HEK293 (cell line): ENCODE results near the gene SLAMF6.

Experiments used
- CTCF ChIA-PET: fragments of 350-600 bp; formaldehyde crosslinking; extraction: SDS; loops from one replicate; lab custom pipeline; 2021; ENCODE audit warnings: antibody characterized with exemption; lab: Yijun Ruan, JAX
- POLR2A ChIA-PET: fragments of 300-600 bp; formaldehyde crosslinking; extraction: SDS; loops from one replicate; lab custom pipeline; 2020; ENCODE audit warnings: antibody characterized with exemption, inconsistent platforms; lab: Yijun Ruan, JAX
- H3K27ac ChIP-seq: fragments of 200-500 bp; sonication (Bioruptor generic); 2 replicates; pipeline ENCODE4 v1.5.1; 2014; ENCODE audit warnings: low read depth, low read length, control low read depth, inconsistent platforms; ENCODE audit errors: extremely low read depth
- H3K36me3 ChIP-seq, 2 experiments: fragments of 200-500 bp in 1 of 2; sonication (Bioruptor generic) in 1 of 2; 1 replicate in 1 of 2; 2 replicates in 1 of 2; pipeline ENCODE4 v1.5.1; 2014 to 2017; ENCODE audit warnings: inconsistent platforms in 2 of 2, low read length in 2 of 2; ENCODE audit not compliant: control insufficient read depth in 2 of 2, insufficient read depth in 1 of 2
- H3K4me1 ChIP-seq: fragments of 200-500 bp; sonication (Bioruptor generic); 2 replicates; pipeline ENCODE4 v1.5.1; 2014; ENCODE audit warnings: mild to moderate bottlenecking, low read length, inconsistent platforms; ENCODE audit not compliant: control insufficient read depth, insufficient read depth
- H3K4me3 ChIP-seq: 2 replicates; pipeline ENCODE4 v1.5.1; 2011; ENCODE audit warnings: low read depth, mild to moderate bottlenecking, control low read depth, low read length, moderate library complexity
- H3K9me3 ChIP-seq: fragments of 200-500 bp; sonication (Bioruptor generic); 2 replicates; pipeline ENCODE4 v1.5.1; 2014; ENCODE audit warnings: low read depth, low read length, inconsistent platforms; ENCODE audit not compliant: control insufficient read depth, insufficient read depth
- REPIN1 ChIP-seq: fragments of 450-650 bp; formaldehyde crosslinking; IDR thresholded peaks from 2 replicates; pipeline ENCODE4 v1.5.1; 2017; ENCODE audit warnings: missing biosample characterization, missing genetic modification characterization, low read depth
- YY1 ChIP-seq: fragments of 450-650 bp; formaldehyde crosslinking; IDR thresholded peaks from 2 replicates; pipeline ENCODE4 v1.5.1; 2018; ENCODE audit warnings: missing biosample characterization, missing genetic modification characterization
- ZBTB26 ChIP-seq: fragments of 450-650 bp; formaldehyde crosslinking; optimal IDR thresholded peaks from 2 replicates; pipeline ENCODE3; 2016; ENCODE audit warnings: missing biosample characterization, mild to moderate bottlenecking, missing genetic modification characterization
- ZNF394 ChIP-seq: fragments of 450-650 bp; formaldehyde crosslinking; IDR thresholded peaks from 2 replicates; pipeline ENCODE4 v1.5.1; 2016; ENCODE audit warnings: missing biosample characterization, missing genetic modification characterization, mild to moderate bottlenecking, moderate library complexity, borderline replicate concordance
- ZNF549 ChIP-seq: fragments of 450-650 bp; IDR thresholded peaks from 2 replicates; pipeline ENCODE4 v1.5.1; 2018; ENCODE audit warnings: missing biosample characterization, missing genetic modification characterization, mild to moderate bottlenecking, inconsistent platforms, moderate library complexity
- ZNF692 ChIP-seq: fragments of 450-650 bp; formaldehyde crosslinking; IDR thresholded peaks from 2 replicates; pipeline ENCODE4 v1.5.1; 2016; ENCODE audit warnings: missing biosample characterization, missing genetic modification characterization
- ZNF704 ChIP-seq: fragments of 450-650 bp; formaldehyde crosslinking; IDR thresholded peaks from 2 replicates; pipeline ENCODE4 v1.5.1; 2016; ENCODE audit warnings: missing biosample characterization, missing genetic modification characterization
- TF ChIP-seq, protein P1 (sequence below): fragments of 450-650 bp; formaldehyde crosslinking; IDR thresholded peaks from 2 replicates; pipeline ENCODE4 v1.5.1; 2016; ENCODE audit warnings: missing biosample characterization, missing genetic modification characterization, low read depth
- TF ChIP-seq, protein P2 (sequence below): fragments of 450-650 bp; formaldehyde crosslinking; conservative IDR thresholded peaks from 2 replicates; pipeline ENCODE4 v1.5.1; 2016; ENCODE audit warnings: low read depth, missing biosample characterization, missing genetic modification characterization

The SLAMF6 gene

GRCh38 chr1:160492617-160493016, 30.4 kb downstream of the SLAMF6 start:
- ChIA-PET POLR2A (no interaction called here), CTCF (interaction anchor here (0.6 kb wide), 1 partner anchor 230 kb away, joined by 3 read pairs; the partner anchor contains the start of gene DCAF8)
- Histone ChIP-seq H3K36me3 (no peaks in the 10 kb centered on the region), H3K4me1 (no peaks in the 10 kb centered on the region), H3K27ac (no peak overlapping the region), H3K9me3 (no peaks in the 10 kb centered on the region), H3K4me3 (no peak overlapping the region)
- TF ChIP-seq, protein P1, sequence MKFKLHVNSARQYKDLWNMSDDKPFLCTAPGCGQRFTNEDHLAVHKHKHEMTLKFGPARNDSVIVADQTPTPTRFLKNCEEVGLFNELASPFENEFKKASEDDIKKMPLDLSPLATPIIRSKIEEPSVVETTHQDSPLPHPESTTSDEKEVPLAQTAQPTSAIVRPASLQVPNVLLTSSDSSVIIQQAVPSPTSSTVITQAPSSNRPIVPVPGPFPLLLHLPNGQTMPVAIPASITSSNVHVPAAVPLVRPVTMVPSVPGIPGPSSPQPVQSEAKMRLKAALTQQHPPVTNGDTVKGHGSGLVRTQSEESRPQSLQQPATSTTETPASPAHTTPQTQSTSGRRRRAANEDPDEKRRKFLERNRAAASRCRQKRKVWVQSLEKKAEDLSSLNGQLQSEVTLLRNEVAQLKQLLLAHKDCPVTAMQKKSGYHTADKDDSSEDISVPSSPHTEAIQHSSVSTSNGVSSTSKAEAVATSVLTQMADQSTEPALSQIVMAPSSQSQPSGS (tag by site-specific recombination), result no peak
- TF ChIP-seq REPIN1, result no peak
- no peak for TF ChIP-seq ZBTB26
- TF ChIP-seq ZNF692 (tag by site-specific recombination), result no peak

DNA sequence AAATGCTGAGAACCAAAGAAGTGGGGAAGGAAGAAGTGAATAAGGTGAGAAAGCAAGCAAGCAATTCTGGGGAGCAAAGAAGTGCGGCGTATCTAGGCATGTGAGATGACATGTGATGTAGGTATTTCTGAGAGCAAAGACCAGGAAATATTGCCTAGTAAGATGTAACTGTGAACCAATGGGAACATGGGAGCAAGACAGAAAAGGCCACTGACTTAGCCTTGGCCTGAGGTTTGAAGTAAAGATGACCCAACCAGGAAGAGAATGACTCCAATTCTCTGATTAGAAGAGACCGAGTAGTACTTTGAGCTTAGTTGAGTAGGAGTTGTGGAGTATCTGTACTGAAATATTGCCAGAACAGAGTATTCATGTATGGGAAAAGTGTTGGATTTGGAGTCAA, 31.1 kb downstream of the SLAMF6 start:
- ChIA-PET CTCF (interaction anchor here (1.4 kb wide), 1 partner anchor 10 kb away, joined by 3 read pairs; no protein-coding TSS in a partner anchor), POLR2A (no interaction called here)
- TF ChIP-seq ZNF704 (tag by site-specific recombination) (no peak), ZNF394 (tag by site-specific recombination) (no peak)
- no peaks in the 10 kb centered on the region for H3K9me3 ChIP-seq
- H3K27ac ChIP-seq, result no peak overlapping the region
- H3K4me1 ChIP-seq, result no peaks in the 10 kb centered on the region
- no peaks in the 10 kb centered on the region for H3K36me3 ChIP-seq
- no peak overlapping the region for H3K4me3 ChIP-seq

- Histone ChIP-seq H3K36me3 (no peaks in the 10 kb centered on the region), H3K4me3 (no peak overlapping the region), H3K9me3 (no peaks in the 10 kb centered on the region), H3K4me1 (no peaks in the 10 kb centered on the region), H3K27ac (no peak overlapping the region)
- ChIA-PET CTCF (interaction anchor here (0.5 to 1.4 kb wide), 2 partner anchors 9 to 96 kb away, joined by 3 read pairs; no protein-coding TSS in a partner anchor), POLR2A (no interaction called here)
- TF ChIP-seq YY1 (tag by site-specific recombination), result no peak
- no peak for TF ChIP-seq ZNF549 (tag by site-specific recombination)
- TF ChIP-seq, protein P2, sequence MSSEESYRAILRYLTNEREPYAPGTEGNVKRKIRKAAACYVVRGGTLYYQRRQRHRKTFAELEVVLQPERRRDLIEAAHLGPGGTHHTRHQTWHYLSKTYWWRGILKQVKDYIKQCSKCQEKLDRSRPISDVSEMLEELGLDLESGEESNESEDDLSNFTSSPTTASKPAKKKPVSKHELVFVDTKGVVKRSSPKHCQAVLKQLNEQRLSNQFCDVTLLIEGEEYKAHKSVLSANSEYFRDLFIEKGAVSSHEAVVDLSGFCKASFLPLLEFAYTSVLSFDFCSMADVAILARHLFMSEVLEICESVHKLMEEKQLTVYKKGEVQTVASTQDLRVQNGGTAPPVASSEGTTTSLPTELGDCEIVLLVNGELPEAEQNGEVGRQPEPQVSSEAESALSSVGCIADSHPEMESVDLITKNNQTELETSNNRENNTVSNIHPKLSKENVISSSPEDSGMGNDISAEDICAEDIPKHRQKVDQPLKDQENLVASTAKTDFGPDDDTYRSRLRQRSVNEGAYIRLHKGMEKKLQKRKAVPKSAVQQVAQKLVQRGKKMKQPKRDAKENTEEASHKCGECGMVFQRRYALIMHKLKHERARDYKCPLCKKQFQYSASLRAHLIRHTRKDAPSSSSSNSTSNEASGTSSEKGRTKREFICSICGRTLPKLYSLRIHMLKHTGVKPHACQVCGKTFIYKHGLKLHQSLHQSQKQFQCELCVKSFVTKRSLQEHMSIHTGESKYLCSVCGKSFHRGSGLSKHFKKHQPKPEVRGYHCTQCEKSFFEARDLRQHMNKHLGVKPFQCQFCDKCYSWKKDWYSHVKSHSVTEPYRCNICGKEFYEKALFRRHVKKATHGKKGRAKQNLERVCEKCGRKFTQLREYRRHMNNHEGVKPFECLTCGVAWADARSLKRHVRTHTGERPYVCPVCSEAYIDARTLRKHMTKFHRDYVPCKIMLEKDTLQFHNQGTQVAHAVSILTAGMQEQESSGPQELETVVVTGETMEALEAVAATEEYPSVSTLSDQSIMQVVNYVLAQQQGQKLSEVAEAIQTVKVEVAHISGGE, result no peak
Observed at GRCh38 chr1:160491017-160491416, 32.0 kb downstream of the SLAMF6 start.
